Stimulated activated CD8-positive, alpha-beta memory T cell treated with anti-CD3 and anti-CD28 coated beads, Interleukin-12 subunit alpha, Interleukin-12 subunit beta, amount 100 ng/mL, for 24 hours (primary cell): ENCODE measurements around the gene CDK5RAP2.

Experiments used
- DNase-seq: peaks from one replicate; pipeline ENCODE4 v3.0.0-alpha.2; 2020; ENCODE audit errors: extremely low read depth

The CDK5RAP2 gene

GRCh38 chr9:120382453-120382852 lies 197.5 kb downstream of the CDK5RAP2 start:
- no peak for DNase-seq

GRCh38 chr9:120381839-120382238 lies 198.1 kb downstream of the CDK5RAP2 start:
- no peak for DNase-seq

- no peak for DNase-seq
These were observed 200.4 kb downstream of the CDK5RAP2 start for GRCh38 chr9:120379611-120380010.

DNA sequence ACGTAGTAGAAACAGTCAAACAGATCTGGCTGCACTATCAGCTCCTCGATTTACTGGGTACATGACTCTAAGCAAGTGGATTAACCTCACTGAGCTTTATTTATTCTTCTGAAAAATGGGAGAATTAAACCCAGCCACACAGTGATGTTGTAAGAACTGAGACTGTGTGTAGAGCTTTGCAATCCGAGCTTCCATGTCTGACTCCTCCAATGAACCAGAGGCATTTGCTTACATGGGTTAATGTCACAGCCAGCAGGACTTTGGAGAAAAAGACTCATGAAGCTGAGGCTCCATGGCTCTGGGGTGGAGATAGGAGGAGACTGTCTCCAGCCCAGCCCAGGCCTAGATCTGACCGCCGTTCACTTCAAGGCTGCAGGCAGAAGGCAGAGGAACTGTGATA lies 201.3 kb downstream of the CDK5RAP2 start:
- no peak for DNase-seq

DNA sequence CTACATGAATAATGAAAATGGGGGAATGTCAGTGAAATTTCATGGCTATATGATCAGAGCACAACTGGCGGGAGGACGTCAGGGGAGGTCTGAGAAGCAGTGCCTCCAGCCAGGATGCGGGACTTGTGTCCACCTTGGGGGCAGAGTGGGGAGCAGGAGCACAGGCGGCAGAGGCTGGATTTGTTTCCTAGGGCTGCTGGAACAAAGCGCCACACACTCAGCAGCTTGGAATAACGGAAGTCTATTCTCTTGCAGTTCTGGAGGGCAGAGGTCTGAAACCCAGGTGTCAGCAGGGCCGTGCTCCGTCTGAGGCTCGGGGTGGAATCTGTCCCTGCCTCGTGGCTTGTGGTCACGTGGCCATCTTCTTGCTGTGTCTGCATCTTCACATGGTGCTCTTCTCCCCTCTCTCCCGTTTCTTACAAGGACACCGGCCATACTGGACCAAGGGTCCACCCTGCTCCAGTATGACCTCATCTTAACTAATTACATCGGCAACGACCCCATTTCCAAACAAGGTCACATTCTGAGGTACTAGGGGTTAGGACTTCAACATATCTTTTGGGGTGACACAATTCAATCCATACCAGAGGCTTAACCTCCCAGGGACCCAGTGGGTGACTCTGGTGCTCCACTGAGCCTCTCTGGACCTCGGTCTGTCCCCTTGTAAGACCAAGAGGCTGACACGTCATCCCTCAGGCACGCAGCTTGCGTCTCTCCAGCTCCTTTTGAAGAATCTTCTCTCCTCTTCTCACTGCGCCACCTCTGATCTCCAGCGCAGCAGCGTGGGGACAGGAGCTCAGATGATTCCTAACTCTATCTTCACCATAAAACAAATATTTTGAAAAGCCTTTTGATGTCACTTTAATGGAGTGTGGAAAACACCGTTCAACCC lies 202.5 kb downstream of the CDK5RAP2 start:
- no peak for DNase-seq

DNA sequence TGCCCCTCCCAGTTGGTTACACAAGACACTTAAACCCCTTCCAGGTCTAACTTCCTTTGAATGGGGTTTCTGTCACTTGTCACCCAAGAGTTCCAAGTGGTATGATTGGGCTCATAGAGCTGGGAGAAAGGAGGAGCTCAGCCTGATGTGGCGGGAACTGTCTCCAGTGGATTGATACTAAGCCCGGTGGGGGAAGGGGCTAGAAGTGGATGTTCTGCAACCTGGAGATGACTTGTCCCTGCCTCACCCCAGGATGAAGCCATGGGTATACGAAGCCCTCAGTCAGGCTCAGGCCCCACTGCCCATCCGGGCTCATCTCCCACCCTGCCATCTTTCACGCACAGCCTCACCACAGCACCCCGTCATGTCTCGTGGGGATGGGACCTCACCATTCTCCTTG lies 203.9 kb downstream of the CDK5RAP2 start:
- DNase-seq, result no peak

- DNase-seq, result no peak
These were observed 204.7 kb downstream of the CDK5RAP2 start for GRCh38 chr9:120375316-120375715.

DNA sequence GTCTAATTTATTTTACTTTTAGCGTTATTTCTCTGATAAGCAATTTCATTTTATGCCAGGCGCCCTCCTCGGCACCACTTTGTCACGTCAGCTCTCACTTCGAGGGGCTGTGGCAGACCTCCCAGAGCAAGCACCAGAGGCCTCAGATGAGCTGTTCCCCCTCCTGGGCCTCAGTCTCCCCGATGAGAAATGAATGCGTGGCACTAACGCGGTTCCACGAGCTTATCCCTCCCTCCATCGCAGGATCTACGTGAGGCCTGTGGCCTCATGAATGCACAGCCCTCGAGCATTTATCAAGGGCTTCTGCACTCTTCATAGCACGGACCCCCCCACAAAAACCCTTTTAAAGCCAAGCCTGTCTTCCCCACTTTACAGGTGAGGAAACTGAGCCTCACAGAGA lies 205.2 kb downstream of the CDK5RAP2 start:
- no peak for DNase-seq

- DNase-seq, result no peak
These were observed 205.7 kb downstream of the CDK5RAP2 start for GRCh38 chr9:120374239-120374638.

GRCh38 chr9:120372040-120372439 lies 207.9 kb downstream of the CDK5RAP2 start:
- DNase-seq, result no peak

GRCh38 chr9:120369608-120370220 lies 210.3 kb downstream of the CDK5RAP2 start:
- DNase-seq, result no peak

DNA sequence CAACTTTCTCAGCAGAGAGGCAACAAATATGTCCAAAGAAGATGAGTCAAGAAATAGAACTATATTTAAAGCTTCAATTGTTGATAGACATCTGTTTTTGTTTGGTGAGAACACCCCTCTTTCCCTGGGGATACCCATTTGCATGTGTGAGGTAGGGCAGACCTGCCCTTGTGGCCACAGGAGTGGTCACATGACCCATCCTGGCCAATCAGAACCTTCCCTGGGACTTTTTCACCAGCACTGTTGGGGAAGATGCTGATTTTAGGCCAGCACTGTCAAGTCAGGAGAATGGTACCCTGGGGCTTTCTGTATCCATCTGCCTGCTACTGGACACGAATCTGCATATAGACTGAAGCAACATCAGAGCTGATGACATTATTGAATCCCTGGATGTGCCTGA lies 211.2 kb downstream of the CDK5RAP2 start:
- DNase-seq, result no peak

GRCh38 chr9:120366644-120367019 lies 213.3 kb downstream of the CDK5RAP2 start:
- DNase-seq, result no peak

GRCh38 chr9:120365386-120365785 lies 214.6 kb downstream of the CDK5RAP2 start:
- no peak for DNase-seq

DNA sequence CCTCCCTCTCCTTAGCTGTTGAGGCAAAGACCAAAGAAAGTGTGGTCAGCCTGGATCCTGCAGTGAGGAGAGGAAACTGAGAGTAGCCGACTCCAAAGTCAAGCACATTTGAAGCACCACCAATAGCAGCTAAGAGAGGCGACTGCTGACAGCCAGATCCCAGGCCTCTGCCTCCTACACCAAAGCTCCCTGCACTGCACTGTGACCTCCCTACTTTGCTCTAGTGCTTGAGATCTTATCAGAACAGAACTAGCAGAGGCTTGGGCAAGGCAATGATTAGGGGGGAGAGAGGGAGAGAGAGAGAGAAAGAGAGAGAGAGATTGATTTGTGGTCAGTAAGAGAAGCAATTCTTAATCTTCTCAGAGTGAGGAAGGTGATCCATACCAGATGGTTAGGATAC lies 216.3 kb downstream of the CDK5RAP2 start:
- DNase-seq, result no peak

- DNase-seq, result no peak
These were observed 217.5 kb downstream of the CDK5RAP2 start for GRCh38 chr9:120362446-120362845.

DNA sequence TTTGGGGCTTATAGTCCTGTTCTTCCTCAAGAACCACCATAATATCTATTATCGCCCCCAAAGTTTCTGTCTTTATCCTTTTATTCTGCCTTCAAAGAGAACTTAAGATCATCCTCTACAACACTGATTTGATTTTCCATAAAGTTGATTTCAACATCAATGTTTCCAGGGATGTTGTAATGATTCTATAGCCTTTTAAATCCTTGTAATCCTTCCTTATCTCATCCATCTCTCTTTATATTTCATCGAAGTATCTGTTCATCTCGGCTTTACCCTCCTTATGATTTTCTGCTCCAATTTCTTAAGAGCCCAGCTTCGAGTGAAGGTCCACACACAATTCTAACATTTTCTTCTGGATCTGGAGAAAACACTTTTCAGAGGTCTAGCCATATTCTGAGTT lies 218.4 kb downstream of the CDK5RAP2 start:
- no peak for DNase-seq

GRCh38 chr9:120360510-120360909 lies 219.5 kb downstream of the CDK5RAP2 start:
- DNase-seq, result no peak

- DNase-seq, result no peak
These were observed 219.9 kb downstream of the CDK5RAP2 start for GRCh38 chr9:120360046-120360445.

DNA sequence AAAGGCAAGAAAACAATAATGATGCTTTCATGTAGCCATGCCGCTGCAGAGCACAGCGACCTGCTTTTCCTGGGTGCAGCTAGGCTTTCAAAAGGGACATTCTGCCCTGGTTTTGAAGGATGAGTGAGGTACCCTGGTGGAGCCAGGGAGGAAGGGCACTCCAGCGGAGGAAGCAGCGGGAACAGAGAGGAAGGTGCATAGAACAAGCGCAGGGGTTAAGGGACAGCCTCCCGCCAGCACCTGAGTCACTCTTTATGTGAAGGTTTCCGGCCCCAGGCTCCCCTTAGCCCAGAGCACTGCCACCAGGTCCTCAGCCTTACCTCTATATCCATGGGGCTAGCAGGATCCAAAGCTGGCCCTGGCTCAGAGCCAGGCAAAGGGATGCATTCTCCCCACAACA lies 221.1 kb downstream of the CDK5RAP2 start:
- no peak for DNase-seq

DNA sequence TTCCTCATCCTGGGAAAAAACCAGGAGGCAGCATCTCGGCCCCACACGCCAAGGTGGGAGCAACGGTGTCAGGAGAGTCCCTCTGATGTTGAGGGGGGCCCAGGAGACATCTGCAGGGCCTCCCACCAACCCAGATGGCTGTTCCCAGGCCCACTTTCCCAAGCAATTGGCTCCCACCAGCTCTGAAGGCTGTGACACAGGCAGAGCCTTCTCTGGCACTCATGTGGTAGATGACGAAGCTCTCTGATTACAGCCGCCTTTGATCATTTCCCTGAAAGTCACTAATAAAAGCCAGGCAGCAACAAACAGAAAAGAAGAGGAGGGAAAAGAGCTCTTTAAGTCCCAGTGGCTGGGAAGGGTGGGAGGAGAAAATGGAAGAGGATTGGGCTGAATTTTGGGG lies 226.5 kb downstream of the CDK5RAP2 start:
- no peak for DNase-seq

DNA sequence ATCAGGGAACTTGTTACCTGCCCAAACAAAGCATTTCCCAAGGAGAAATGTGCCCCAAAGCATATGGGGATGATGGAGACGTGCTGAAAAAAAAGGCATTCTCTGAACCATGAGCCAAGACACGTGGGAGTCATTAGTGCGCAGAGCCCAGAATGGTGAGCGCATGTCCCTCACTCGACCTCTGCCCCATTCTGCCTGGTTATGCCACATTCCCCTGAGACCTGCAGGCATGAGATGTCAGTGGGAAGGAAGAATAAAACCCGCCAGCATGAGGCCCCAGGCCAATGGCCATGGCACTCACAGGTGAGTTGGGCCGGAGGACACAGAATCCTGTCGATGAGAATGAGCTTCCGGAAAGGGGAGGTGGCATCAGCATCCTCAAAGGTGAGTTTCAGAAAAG lies 228.9 kb downstream of the CDK5RAP2 start:
- no peak for DNase-seq

- no peak for DNase-seq
These were observed 229.4 kb downstream of the CDK5RAP2 start for GRCh38 chr9:120350596-120350995.
